HEK293 (cell line): ENCODE results near the gene VARS1.
A peak's percentile ranks its signal among the peaks of the same experiment; 100 is the strongest.

Experiments
- GLIS2 ChIP-seq: fragments of 450-650 bp; formaldehyde crosslinking; IDR thresholded peaks from 2 replicates; pipeline ENCODE4 v1.5.1; 2016; ENCODE audit warnings: missing biosample characterization, missing genetic modification characterization
- HIC1 ChIP-seq: fragments of 450-650 bp; formaldehyde crosslinking; IDR thresholded peaks from 2 replicates; pipeline ENCODE4 v1.5.1; 2016; ENCODE audit warnings: missing biosample characterization, missing genetic modification characterization
- INSM2 ChIP-seq: fragments of 450-650 bp; formaldehyde crosslinking; IDR thresholded peaks from 2 replicates; pipeline ENCODE4 v1.5.1; 2016; ENCODE audit warnings: missing biosample characterization, missing genetic modification characterization
- KLF7 ChIP-seq: fragments of 450-650 bp; formaldehyde crosslinking; IDR thresholded peaks from 2 replicates; pipeline ENCODE4 v1.5.1; 2016; ENCODE audit warnings: missing biosample characterization, missing genetic modification characterization, borderline replicate concordance
- KLF9 ChIP-seq: fragments of 450-650 bp; formaldehyde crosslinking; IDR thresholded peaks from 2 replicates; pipeline ENCODE4 v1.5.1; 2016; ENCODE audit warnings: missing biosample characterization, missing genetic modification characterization, low read depth
- PATZ1 ChIP-seq: fragments of 450-650 bp; formaldehyde crosslinking; IDR thresholded peaks from 2 replicates; pipeline ENCODE4 v1.5.1; 2016; ENCODE audit warnings: missing biosample characterization, missing genetic modification characterization
- REST ChIP-seq: fragments of 450-650 bp; formaldehyde crosslinking; IDR thresholded peaks from 2 replicates; pipeline ENCODE4 v1.5.1; 2016; ENCODE audit warnings: missing biosample characterization, missing genetic modification characterization
- SALL2 ChIP-seq: fragments of 450-650 bp; formaldehyde crosslinking; IDR thresholded peaks from 2 replicates; pipeline ENCODE4 v1.5.0; 2017; ENCODE audit warnings: missing biosample characterization, mild to moderate bottlenecking, missing genetic modification characterization, borderline replicate concordance
- SP2 ChIP-seq: fragments of 450-650 bp; formaldehyde crosslinking; IDR thresholded peaks from 2 replicates; pipeline ENCODE4 v1.5.1; 2016; ENCODE audit warnings: missing biosample characterization, missing genetic modification characterization
- TSHZ1 ChIP-seq: fragments of 450-650 bp; formaldehyde crosslinking; IDR thresholded peaks from 2 replicates; pipeline ENCODE4 v1.5.1; 2016; ENCODE audit warnings: missing biosample characterization, missing genetic modification characterization, borderline replicate concordance
- ZBTB17 ChIP-seq: fragments of 450-650 bp; formaldehyde crosslinking; IDR thresholded peaks from 2 replicates; pipeline ENCODE4 v1.5.1; 2016; ENCODE audit warnings: missing biosample characterization, missing genetic modification characterization
- ZBTB7A ChIP-seq: fragments of 450-650 bp; formaldehyde crosslinking; IDR thresholded peaks from 2 replicates; pipeline ENCODE4 v1.5.1; 2016; ENCODE audit warnings: low read depth, missing biosample characterization, missing genetic modification characterization
- ZBTB8A ChIP-seq: fragments of 450-650 bp; formaldehyde crosslinking; IDR thresholded peaks from 2 replicates; pipeline ENCODE4 v1.5.1; 2016; ENCODE audit warnings: missing biosample characterization, missing genetic modification characterization
- ZIC2 ChIP-seq: fragments of 450-650 bp; formaldehyde crosslinking; IDR thresholded peaks from 2 replicates; pipeline ENCODE4 v1.5.1; 2016; ENCODE audit warnings: missing biosample characterization, missing genetic modification characterization
- ZNF140 ChIP-seq: fragments of 450-650 bp; formaldehyde crosslinking; IDR thresholded peaks from 2 replicates; pipeline ENCODE4 v1.5.1; 2016; ENCODE audit warnings: missing biosample characterization, missing genetic modification characterization
- ZNF302 ChIP-seq: fragments of 450-650 bp; formaldehyde crosslinking; IDR thresholded peaks from 2 replicates; pipeline ENCODE4 v1.5.1; 2016; ENCODE audit warnings: missing biosample characterization, missing genetic modification characterization, low read depth
- ZNF311 ChIP-seq: fragments of 450-650 bp; formaldehyde crosslinking; IDR thresholded peaks from 2 replicates; pipeline ENCODE4 v1.5.1; 2017; ENCODE audit warnings: missing biosample characterization, missing genetic modification characterization, borderline replicate concordance
- ZNF37A ChIP-seq: fragments of 450-650 bp; IDR thresholded peaks from 2 replicates; pipeline ENCODE4 v1.5.1; 2018; ENCODE audit warnings: missing biosample characterization, missing genetic modification characterization
- ZNF426 ChIP-seq: fragments of 450-650 bp; formaldehyde crosslinking; IDR thresholded peaks from 2 replicates; pipeline ENCODE4 v1.5.1; 2017; ENCODE audit warnings: missing biosample characterization, missing genetic modification characterization, mild to moderate bottlenecking, inconsistent platforms, moderate library complexity
- ZNF449 ChIP-seq: fragments of 450-650 bp; formaldehyde crosslinking; IDR thresholded peaks from 2 replicates; pipeline ENCODE4 v1.5.1; 2017; ENCODE audit warnings: missing biosample characterization, mild to moderate bottlenecking, missing genetic modification characterization, moderate library complexity
- ZNF610 ChIP-seq: fragments of 450-650 bp; formaldehyde crosslinking; IDR thresholded peaks from 2 replicates; pipeline ENCODE4 v1.5.1; 2016; ENCODE audit warnings: missing biosample characterization, missing genetic modification characterization, borderline replicate concordance
- ZNF701 ChIP-seq: fragments of 450-650 bp; formaldehyde crosslinking; IDR thresholded peaks from 2 replicates; pipeline ENCODE4 v1.5.1; 2016; ENCODE audit warnings: missing biosample characterization, missing genetic modification characterization
- ZNF785 ChIP-seq: fragments of 450-650 bp; formaldehyde crosslinking; IDR thresholded peaks from 2 replicates; pipeline ENCODE4 v1.5.1; 2016; ENCODE audit warnings: missing biosample characterization, missing genetic modification characterization
- ZNF837 ChIP-seq: fragments of 450-650 bp; formaldehyde crosslinking; IDR thresholded peaks from 2 replicates; pipeline ENCODE4 v1.5.1; 2016; ENCODE audit warnings: missing biosample characterization, missing genetic modification characterization
- ZSCAN16 ChIP-seq: fragments of 450-650 bp; formaldehyde crosslinking; IDR thresholded peaks from 2 replicates; pipeline ENCODE4 v1.5.1; 2016; ENCODE audit warnings: missing biosample characterization, missing genetic modification characterization

The VARS1 gene

GRCh38 chr6:31776989-31777666, 18.4 kb downstream of the VARS1 start, which contains the start of gene VWA7 (continued):
- TF ChIP-seq ZNF610 (tag by site-specific recombination) (no peak), ZNF785 (tag by site-specific recombination) (no peak), KLF9 (peak; percentile 67; the same call in 1 of the 2 replicates), ZBTB7A (tag by site-specific recombination) (peak; percentile 83), ZNF140 (tag by site-specific recombination) (no peak), ZNF311 (tag by site-specific recombination) (peak; percentile 90), ZNF37A (tag by site-specific recombination) (peak; percentile 93), TSHZ1 (tag by site-specific recombination) (peak; percentile 82; the same call in 1 of the 2 replicates), HIC1 (peak; percentile 92), ZNF449 (tag by site-specific recombination) (0 out of 2 replicates have a peak, but pooled peaks have one; percentile 46), ZSCAN16 (tag by site-specific recombination) (no peak), PATZ1 (tag by site-specific recombination) (peak; percentile 99), KLF7 (tag by site-specific recombination) (peak; percentile 82; the same call in 1 of the 2 replicates), ZNF302 (tag by site-specific recombination) (no peak), ZNF426 (tag by site-specific recombination) (no peak), SALL2 (peak; percentile 80; the same call in 1 of the 2 replicates), ZBTB17 (tag by site-specific recombination) (peak; percentile 95), ZIC2 (peak; percentile 95), ZNF701 (tag by site-specific recombination) (no peak), SP2 (tag by site-specific recombination) (peak; percentile 81), ZBTB8A (tag by site-specific recombination) (peak; percentile 76), GLIS2 (tag by site-specific recombination) (peak; percentile 87), INSM2 (tag by site-specific recombination) (peak; percentile 67; the same call in 1 of the 2 replicates), ZNF837 (tag by site-specific recombination) (no peak), REST (no peak; the same call in 1 of the 2 replicates)
